ENCODE measurements around the gene ACAD9.

The ACAD9 gene

GRCh38 chr3:128942161-128942952 lies 62.9 kb downstream of the ACAD9 start:
- no peak for DNase-seq

DNA sequence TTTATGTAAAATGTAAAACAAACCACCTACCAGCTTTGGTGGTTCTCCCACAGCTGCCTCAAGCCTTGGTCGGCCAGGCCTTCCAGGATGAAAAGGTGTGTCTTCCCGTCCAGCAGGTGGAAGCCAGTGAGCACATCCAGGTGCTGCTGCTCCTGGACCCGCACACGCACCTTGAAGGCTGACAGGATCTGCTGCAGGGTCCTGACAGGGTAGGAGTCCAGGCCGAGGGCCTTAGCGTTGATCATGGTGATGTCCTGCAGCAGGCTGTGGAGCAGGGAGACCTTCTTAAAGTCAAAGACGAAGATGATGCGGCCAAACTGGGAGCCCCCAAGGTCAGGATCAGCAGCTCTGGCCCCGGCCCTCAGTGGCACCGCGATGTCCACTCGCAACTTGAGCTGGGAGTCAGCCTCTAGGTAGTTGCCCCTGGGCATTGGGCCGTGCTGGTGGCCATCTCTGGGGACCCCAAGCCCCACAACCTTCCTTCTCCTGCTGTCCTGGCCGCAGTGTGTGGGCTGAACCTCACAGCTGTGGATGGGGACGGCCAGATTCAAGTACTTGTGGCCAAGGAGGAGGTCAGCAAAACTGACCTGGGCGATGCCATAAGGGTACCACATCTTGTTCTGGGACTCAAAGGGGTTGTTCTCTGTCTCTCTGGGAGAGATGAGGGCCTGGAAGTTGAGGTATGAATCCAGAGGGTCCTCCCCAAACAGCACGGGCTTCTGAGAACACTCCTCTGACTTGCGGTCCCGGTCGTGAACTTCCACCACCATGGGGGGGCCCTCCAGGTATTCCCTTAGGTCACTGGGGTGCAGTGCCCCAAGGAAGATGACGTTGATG lies 65.8 kb downstream of the ACAD9 start:
- DNase-seq: no peak

- no peak for DNase-seq
These were observed 66.4 kb downstream of the ACAD9 start for GRCh38 chr3:128945878-128946175.

DNA sequence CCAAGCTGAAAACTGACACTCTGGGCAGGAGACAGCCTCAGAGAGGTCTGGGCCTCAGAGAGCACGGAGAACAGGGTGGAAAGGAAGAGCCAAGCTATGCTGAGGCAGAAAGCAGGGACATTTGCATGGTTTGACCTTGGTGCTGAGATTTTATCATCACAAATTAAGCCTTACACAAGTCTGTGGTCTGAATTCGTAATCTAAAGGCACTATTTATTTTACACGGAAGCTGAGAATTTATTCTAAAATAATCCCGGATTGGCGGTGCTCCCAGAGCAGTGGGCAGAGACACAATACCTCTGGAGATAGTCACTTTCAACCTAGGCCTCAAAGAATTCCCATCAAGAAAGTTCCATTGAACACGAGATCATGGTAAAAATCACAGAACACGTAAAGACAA lies 67.0 kb downstream of the ACAD9 start:
- DNase-seq: no peak

- no peak for DNase-seq
These were observed 69.7 kb downstream of the ACAD9 start for GRCh38 chr3:128949158-128949557.

DNA sequence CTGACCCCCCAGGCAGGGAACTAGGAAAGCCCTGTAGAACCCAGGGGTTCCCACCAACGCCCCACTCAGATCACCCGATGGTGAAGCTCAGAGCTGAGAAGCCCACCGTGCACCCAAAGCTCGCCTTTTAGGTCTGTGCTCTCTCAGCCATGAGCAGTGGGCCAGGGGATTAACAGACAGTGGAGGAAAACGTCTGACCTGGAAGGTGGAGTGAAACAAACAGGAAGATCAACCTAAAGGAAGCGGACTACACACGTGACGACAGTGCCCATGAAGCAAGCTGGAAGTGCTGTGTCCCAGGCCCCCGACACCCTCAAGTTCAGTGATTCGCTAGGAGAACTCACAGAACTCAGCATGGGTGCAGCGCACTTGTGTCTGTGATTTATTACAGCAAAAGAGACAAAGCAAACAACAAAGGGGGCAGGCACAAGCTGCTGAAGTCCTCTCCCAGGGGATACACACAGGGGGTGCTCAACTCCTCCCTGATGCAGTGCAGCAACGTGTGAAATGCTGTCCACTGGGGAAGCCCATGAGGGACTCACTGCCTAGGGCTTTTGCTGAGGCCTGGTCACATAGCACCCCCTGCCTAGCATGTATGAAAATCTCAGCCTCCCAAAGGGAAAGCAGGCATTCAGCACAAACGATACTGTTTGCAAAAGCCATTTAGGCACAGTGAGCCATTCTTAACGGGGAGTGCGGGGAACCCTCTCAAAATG lies 71.0 kb downstream of the ACAD9 start:
- no peak for DNase-seq

DNA sequence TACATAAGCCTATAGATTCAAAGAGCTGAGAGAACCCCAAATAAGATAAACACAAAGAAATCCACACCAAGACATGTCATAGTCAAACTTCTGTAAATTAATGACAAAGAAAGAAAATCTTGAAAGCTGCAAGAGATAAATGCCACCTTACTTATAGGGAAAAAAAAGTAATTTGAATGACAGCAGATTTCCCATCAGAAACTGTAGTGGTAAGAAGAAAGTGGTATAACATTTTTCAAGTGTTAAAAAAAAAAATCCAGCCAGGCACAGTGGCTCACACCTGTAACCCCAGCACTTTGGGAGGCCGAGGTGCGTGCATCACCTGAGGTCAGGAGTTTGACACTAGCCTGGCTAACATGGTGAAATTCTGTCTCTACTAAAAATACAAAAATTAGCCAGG lies 77.0 kb downstream of the ACAD9 start:
- no peak for DNase-seq

Measured in NCI-H2227 treated with DMSO at 0.1 percent for 48 hours (cell line).